Measurements from ENCODE around the gene NNMT.

DNA sequence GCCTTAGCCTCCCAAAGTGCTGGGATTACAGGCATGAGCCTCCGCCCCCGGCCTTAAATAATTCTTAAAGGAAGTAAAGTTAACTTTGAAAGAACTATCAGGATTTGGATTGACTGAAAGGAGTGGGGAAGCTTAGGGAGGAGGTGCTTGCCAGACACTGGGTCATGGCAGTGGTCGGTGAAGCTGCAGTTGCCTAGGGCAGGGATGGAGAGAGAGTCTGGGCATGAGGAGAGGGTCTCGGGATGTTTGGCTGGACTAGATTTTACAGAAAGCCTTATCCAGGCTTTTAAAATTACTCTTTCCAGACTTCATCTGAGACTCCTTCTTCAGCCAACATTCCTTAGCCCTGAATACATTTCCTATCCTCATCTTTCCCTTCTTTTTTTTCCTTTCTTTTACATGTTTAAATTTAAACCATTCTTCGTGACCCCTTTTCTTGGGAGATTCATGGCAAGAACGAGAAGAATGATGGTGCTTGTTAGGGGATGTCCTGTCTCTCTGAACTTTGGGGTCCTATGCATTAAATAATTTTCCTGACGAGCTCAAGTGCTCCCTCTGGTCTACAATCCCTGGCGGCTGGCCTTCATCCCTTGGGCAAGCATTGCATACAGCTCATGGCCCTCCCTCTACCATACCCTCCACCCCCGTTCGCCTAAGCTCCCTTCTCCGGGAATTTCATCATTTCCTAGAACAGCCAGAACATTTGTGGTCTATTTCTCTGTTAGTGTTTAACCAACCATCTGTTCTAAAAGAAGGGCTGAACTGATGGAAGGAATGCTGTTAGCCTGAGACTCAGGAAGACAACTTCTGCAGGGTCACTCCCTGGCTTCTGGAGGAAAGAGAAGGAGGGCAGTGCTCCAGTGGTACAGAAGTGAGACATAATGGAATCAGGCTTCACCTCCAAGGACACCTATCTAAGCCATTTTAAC, at the start of gene NNMT:
- peak in 2 of 3 donors; percentile 55 for TF ChIP-seq POLR2A (IDR thresholded peaks at IDR 0.05)
- TF ChIP-seq, protein P1, sequence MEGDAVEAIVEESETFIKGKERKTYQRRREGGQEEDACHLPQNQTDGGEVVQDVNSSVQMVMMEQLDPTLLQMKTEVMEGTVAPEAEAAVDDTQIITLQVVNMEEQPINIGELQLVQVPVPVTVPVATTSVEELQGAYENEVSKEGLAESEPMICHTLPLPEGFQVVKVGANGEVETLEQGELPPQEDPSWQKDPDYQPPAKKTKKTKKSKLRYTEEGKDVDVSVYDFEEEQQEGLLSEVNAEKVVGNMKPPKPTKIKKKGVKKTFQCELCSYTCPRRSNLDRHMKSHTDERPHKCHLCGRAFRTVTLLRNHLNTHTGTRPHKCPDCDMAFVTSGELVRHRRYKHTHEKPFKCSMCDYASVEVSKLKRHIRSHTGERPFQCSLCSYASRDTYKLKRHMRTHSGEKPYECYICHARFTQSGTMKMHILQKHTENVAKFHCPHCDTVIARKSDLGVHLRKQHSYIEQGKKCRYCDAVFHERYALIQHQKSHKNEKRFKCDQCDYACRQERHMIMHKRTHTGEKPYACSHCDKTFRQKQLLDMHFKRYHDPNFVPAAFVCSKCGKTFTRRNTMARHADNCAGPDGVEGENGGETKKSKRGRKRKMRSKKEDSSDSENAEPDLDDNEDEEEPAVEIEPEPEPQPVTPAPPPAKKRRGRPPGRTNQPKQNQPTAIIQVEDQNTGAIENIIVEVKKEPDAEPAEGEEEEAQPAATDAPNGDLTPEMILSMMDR (IDR thresholded peaks at IDR 0.05), result no peak
